DND-41 (cell line): ENCODE results near the gene SLC30A1.

Source experiments
- EZH2 ChIP-seq: IDR thresholded peaks from 3 replicates; pipeline ENCODE4 v1.6.1; 2012; ENCODE audit warnings: borderline replicate concordance, low read depth, mild to moderate bottlenecking, moderate library complexity, low read length, inconsistent platforms; ENCODE audit not compliant: severe bottlenecking
- TF ChIP-seq, protein P1 (sequence below): IDR thresholded peaks from 2 replicates; pipeline ENCODE4 v1.5.1; 2012; ENCODE audit warnings: borderline replicate concordance, low read length, moderate library complexity, mild to moderate bottlenecking; ENCODE audit not compliant: poor library complexity, severe bottlenecking; ENCODE audit errors: extremely low read depth

DNA sequence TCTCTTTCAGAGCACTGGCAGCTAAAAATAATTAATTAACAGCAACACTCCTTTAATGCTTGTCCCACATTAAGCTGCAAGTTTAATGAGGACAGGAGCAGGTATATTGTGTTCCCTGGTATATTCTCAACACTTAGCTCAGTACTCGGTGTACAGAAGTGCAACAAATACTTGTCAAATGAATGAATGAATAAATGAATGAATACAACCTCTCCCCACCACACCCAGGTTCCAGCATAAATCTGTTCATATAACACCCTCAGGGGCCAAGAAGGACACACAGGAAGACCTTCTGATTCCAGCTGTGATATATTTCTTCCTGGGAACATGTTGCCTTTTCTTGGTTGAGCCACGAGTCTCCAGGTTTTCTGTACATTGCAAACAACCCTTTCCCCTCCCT, 48.9 kb downstream of the SLC30A1 start:
- no peak for TF ChIP-seq EZH2
- TF ChIP-seq, protein P1, sequence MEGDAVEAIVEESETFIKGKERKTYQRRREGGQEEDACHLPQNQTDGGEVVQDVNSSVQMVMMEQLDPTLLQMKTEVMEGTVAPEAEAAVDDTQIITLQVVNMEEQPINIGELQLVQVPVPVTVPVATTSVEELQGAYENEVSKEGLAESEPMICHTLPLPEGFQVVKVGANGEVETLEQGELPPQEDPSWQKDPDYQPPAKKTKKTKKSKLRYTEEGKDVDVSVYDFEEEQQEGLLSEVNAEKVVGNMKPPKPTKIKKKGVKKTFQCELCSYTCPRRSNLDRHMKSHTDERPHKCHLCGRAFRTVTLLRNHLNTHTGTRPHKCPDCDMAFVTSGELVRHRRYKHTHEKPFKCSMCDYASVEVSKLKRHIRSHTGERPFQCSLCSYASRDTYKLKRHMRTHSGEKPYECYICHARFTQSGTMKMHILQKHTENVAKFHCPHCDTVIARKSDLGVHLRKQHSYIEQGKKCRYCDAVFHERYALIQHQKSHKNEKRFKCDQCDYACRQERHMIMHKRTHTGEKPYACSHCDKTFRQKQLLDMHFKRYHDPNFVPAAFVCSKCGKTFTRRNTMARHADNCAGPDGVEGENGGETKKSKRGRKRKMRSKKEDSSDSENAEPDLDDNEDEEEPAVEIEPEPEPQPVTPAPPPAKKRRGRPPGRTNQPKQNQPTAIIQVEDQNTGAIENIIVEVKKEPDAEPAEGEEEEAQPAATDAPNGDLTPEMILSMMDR: no peak
